SK-N-SH (cell line): ENCODE results near the gene CAPN11. TPM values are rescaled to one million over a fixed set of nuclear protein-coding genes. Genes with fewer than 3 reads are reported as not detected.

Experiments
- CTCF ChIA-PET: fragments of 300-600, 350-600 bp; formaldehyde crosslinking; extraction: SDS; loops from one replicate; lab custom pipeline; 2021; lab: Yijun Ruan, JAX
- POLR2A ChIA-PET: fragments of 350-600 bp; sonication (Branson Sonifier 250); formaldehyde crosslinking; extraction: SDS; loops from one replicate; lab custom pipeline; 2020; ENCODE audit warnings: antibody characterized with exemption, inconsistent platforms; lab: Yijun Ruan, JAX
- DNase-seq: peaks from one replicate; pipeline ENCODE4 v3.0.0; 2012
- H2AFZ ChIP-seq: fragments of 200-600 bp; sonication (generic); 2 replicates; pipeline ENCODE4 v1.8.1; 2016; ENCODE audit warnings: antibody characterized with exemption, mild to moderate bottlenecking, low read depth
- H3F3A ChIP-seq: fragments of 200-600 bp; sonication (generic); replicated peaks from 2 replicates; pipeline ENCODE3; 2016; ENCODE audit warnings: antibody characterized with exemption, mild to moderate bottlenecking; ENCODE audit not compliant: insufficient read depth
- H3K27ac ChIP-seq, 2 experiments: fragments of 200-500 bp in 1 of 2; fragments of 200-600 bp in 1 of 2; sonication (Bioruptor generic) in 1 of 2; sonication (generic), shearing (Covaris generic) in 1 of 2; 2 replicates each; pipeline versions ENCODE4 v1.5.1 to v1.6.1; 2014 to 2016; ENCODE audit warnings: low read depth in 2 of 2, inconsistent platforms in 1 of 2, low read length in 1 of 2, mild to moderate bottlenecking in 1 of 2, mixed read lengths in 1 of 2
- H3K27me3 ChIP-seq: fragments of 200-600 bp; sonication (generic), shearing (Covaris generic); 2 replicates; pipeline ENCODE4 v1.6.1; 2016; ENCODE audit warnings: mixed run types; ENCODE audit not compliant: insufficient read depth
- H3K36me3 ChIP-seq, 2 experiments: fragments of 200-500 bp in 1 of 2; fragments of 200-600 bp in 1 of 2; sonication (Bioruptor generic) in 1 of 2; sonication (generic) in 1 of 2; replicated peaks in 1 of 2; 2 replicates each; pipeline versions ENCODE3 to v1.5.1; 2014 to 2016; ENCODE audit warnings: low read length in 1 of 2, mild to moderate bottlenecking in 1 of 2; ENCODE audit not compliant: insufficient read depth in 2 of 2, control insufficient read depth in 1 of 2
- H3K4me1 ChIP-seq, 2 experiments: fragments of 200-500 bp in 1 of 2; fragments of 200-600 bp in 1 of 2; sonication (Bioruptor generic) in 1 of 2; sonication (generic), shearing (Covaris generic) in 1 of 2; 2 replicates each; pipeline versions ENCODE4 v1.5.1 to v1.6.1; 2014 to 2016; ENCODE audit warnings: low read depth in 1 of 2, low read length in 1 of 2, mixed run types in 1 of 2; ENCODE audit not compliant: insufficient read depth in 2 of 2, control insufficient read depth in 1 of 2
- H3K4me2 ChIP-seq: fragments of 200-600 bp; sonication (generic), shearing (Covaris generic); 2 replicates; pipeline ENCODE4 v1.6.1; 2017; ENCODE audit warnings: mixed run types
- H3K4me3 ChIP-seq, 2 experiments: fragments of 200-500 bp in 1 of 2; fragments of 200-600 bp in 1 of 2; sonication (Bioruptor generic) in 1 of 2; sonication (generic), shearing (Covaris generic) in 1 of 2; 2 replicates each; pipeline versions ENCODE4 v1.5.1 to v1.8.1; 2014 to 2016; ENCODE audit warnings: low read depth in 2 of 2, inconsistent platforms in 1 of 2, low read length in 1 of 2, mild to moderate bottlenecking in 1 of 2, mixed read lengths in 1 of 2, moderate library complexity in 1 of 2
- H3K79me2 ChIP-seq: fragments of 200-600 bp; sonication (generic); 2 replicates; pipeline ENCODE4 v1.8.1; 2017; ENCODE audit warnings: mild to moderate bottlenecking; ENCODE audit not compliant: insufficient read depth
- H3K9ac ChIP-seq: fragments of 200-600 bp; sonication (generic); 2 replicates; pipeline ENCODE4 v1.6.1; 2017; ENCODE audit warnings: mixed run types
- H3K9me2 ChIP-seq: fragments of 200-600 bp; sonication (generic); 2 replicates; pipeline ENCODE4 v1.6.1; 2017; ENCODE audit warnings: mixed run types
- H3K9me3 ChIP-seq: fragments of 200-600 bp; sonication (generic); 2 replicates; pipeline ENCODE4 v1.6.1; 2017; ENCODE audit warnings: mixed run types, mild to moderate bottlenecking, moderate library complexity
- H4K20me1 ChIP-seq: fragments of 200-600 bp; sonication (generic); 2 replicates; pipeline ENCODE4 v1.6.1; 2017; ENCODE audit warnings: mild to moderate bottlenecking, mixed run types; ENCODE audit not compliant: insufficient read depth
- CTCF ChIP-seq: fragments of 200-600 bp; sonication (generic); IDR thresholded peaks from 2 replicates; pipeline ENCODE4 v1.6.1; 2017; ENCODE audit warnings: antibody characterized with exemption, mild to moderate bottlenecking, moderate library complexity
- ELF1 ChIP-seq: IDR thresholded peaks from 2 replicates; pipeline ENCODE4 v1.4.0; 2012
- EP300 ChIP-seq, 2 experiments: IDR thresholded peaks; 2 replicates each; pipeline versions ENCODE4 v1.4.0 to v1.6.1; 2012; ENCODE audit warnings: borderline replicate concordance in 1 of 2, low read depth in 1 of 2, low read length in 1 of 2
- EZH2phosphoT487 ChIP-seq: fragments of 200-600 bp; sonication (generic); IDR thresholded peaks from 2 replicates; pipeline ENCODE4 v1.6.1; 2017; ENCODE audit warnings: low read depth, mixed run types, mild to moderate bottlenecking, antibody characterized with exemption, moderate library complexity, borderline replicate concordance
- FOSL2 ChIP-seq: IDR thresholded peaks from 2 replicates; pipeline ENCODE4 v1.4.0; 2012; ENCODE audit warnings: low read depth, mild to moderate bottlenecking, moderate library complexity, borderline replicate concordance
- FOXJ3 ChIP-seq: sonication (generic); formaldehyde crosslinking; IDR thresholded peaks from 2 replicates; pipeline ENCODE4 v1.5.1; 2020; ENCODE audit warnings: mild to moderate bottlenecking, missing genetic modification reagents
- FOXM1 ChIP-seq: IDR thresholded peaks from 2 replicates; pipeline ENCODE4 v1.4.0; 2012; ENCODE audit warnings: low read depth, mild to moderate bottlenecking
- GATA2 ChIP-seq: sonication (generic); formaldehyde crosslinking; IDR thresholded peaks from 2 replicates; pipeline ENCODE4 v1.5.0; 2020; ENCODE audit warnings: mild to moderate bottlenecking, missing genetic modification reagents
- IRF3 ChIP-seq: fragments of 150-350 bp; IDR thresholded peaks from 2 replicates; pipeline ENCODE4 v1.6.1; 2016; ENCODE audit warnings: mild to moderate bottlenecking, low read depth, low read length
- MAX ChIP-seq: IDR thresholded peaks from 2 replicates; pipeline ENCODE4 v1.4.0; 2012; ENCODE audit warnings: low read depth
- MEF2A ChIP-seq: IDR thresholded peaks from 2 replicates; pipeline ENCODE4 v1.4.0; 2012; ENCODE audit warnings: low read depth, borderline replicate concordance
- MXI1 ChIP-seq: IDR thresholded peaks from 2 replicates; pipeline ENCODE4 v1.6.1; 2012; ENCODE audit warnings: mild to moderate bottlenecking, low read depth, low read length, improper control_type of control experiment
- NFIC ChIP-seq: IDR thresholded peaks from 2 replicates; pipeline ENCODE4 v1.4.0; 2012; ENCODE audit warnings: borderline replicate concordance
- NRF1 ChIP-seq: IDR thresholded peaks from 2 replicates; pipeline ENCODE4 v1.6.1; 2012; ENCODE audit warnings: low read depth, mild to moderate bottlenecking, low read length
- POLR2AphosphoS5 ChIP-seq: IDR thresholded peaks from 2 replicates; pipeline ENCODE4 v1.6.1; 2012; ENCODE audit warnings: low read depth, low read length
- RAD21 ChIP-seq: IDR thresholded peaks from 2 replicates; pipeline ENCODE4 v1.6.1; 2012; ENCODE audit warnings: mild to moderate bottlenecking, low read length
- REST ChIP-seq: IDR thresholded peaks from 2 replicates; pipeline ENCODE4 v1.6.1; 2012; ENCODE audit warnings: mild to moderate bottlenecking, low read depth, low read length, moderate library complexity
- RXRA ChIP-seq: IDR thresholded peaks from 2 replicates; pipeline ENCODE4 v1.4.0; 2012; ENCODE audit warnings: low read depth, mild to moderate bottlenecking, borderline replicate concordance
- SMC3 ChIP-seq: IDR thresholded peaks from 2 replicates; pipeline ENCODE4 v1.6.1; 2012; ENCODE audit warnings: low read depth, low read length, improper control_type of control experiment
- TCF12 ChIP-seq: IDR thresholded peaks from 2 replicates; pipeline ENCODE4 v1.4.0; 2012
- TEAD4 ChIP-seq: IDR thresholded peaks from 2 replicates; pipeline ENCODE4 v1.4.0; 2012; ENCODE audit warnings: mild to moderate bottlenecking, borderline replicate concordance; ENCODE audit not compliant: insufficient read depth
- YY1 ChIP-seq: IDR thresholded peaks from 2 replicates; pipeline ENCODE4 v1.4.0; 2012; ENCODE audit warnings: low read depth, mild to moderate bottlenecking
- WGBS: methylation state at CpG from one replicate; pipeline ENCODE4 v1.1.6; 2017; ENCODE audit warnings: low lambda C conversion rate; 5-methylcytosine and 5-hydroxymethylcytosine counted together
- polyA plus RNA-seq, 3 experiments: library from polyadenylated mRNA; depleted of rRNA; stranded (reverse); fragments of >200 nt; gene quantifications; 2 replicates each; pipeline ENCODE4 v1.2.3, GENCODE V29; 2012

Gene CAPN11
- polyA plus RNA-seq, 1 of the 3 experiments (the other 2 are of a cell fraction), result not detected

- TF ChIP-seq MEF2A (no peak), ELF1 (no peak), EZH2phosphoT487 (no peak), GATA2 (CRISPR knock-in tag) (no peak), MXI1 (peak; percentile 88)
These were observed 62.8 kb downstream of the CAPN11 start (continued) for GRCh38 chr6:44221291-44221960.

GRCh38 chr6:44221961-44222335, 63.3 kb downstream of the CAPN11 start:
- no peak overlapping the region; a peak in 1 of 4 replicates for H3K4me3 ChIP-seq
- H3K9ac ChIP-seq, result no peak overlapping the region
- 64% methylated on average over 2 of the region's 2 CpGs for WGBS
- peaks cover 7% of the 10 kb centered on the region for H3F3A ChIP-seq
- H4K20me1 ChIP-seq, result peaks cover 5% of the 10 kb centered on the region; the same call in 1 of the 2 replicates
- H2AFZ ChIP-seq, result no peak overlapping the region
- TF ChIP-seq IRF3, result no peak
- no peak for TF ChIP-seq MAX
- no peak for TF ChIP-seq YY1
- no peak for TF ChIP-seq TEAD4
- no peak for TF ChIP-seq REST
- no peak for TF ChIP-seq TCF12
- no peak for TF ChIP-seq CTCF
- no peak for TF ChIP-seq FOSL2
- no peak for TF ChIP-seq RXRA
- TF ChIP-seq NFIC, result no peak
- TF ChIP-seq EP300 (IDR thresholded peaks at IDR 0.05; ENCODE audit: borderline replicate concordance in 1 of 2, low read depth in 1 of 2, low read length in 1 of 2), result no peak
- TF ChIP-seq MXI1, result no peak
- no peak for TF ChIP-seq SMC3
- no peak; the same call in 1 of the 2 replicates for TF ChIP-seq FOXJ3 (CRISPR knock-in tag)
- TF ChIP-seq NRF1, result no peak
- no peak for TF ChIP-seq RAD21
- TF ChIP-seq POLR2AphosphoS5, result no peak
- TF ChIP-seq FOXM1, result no peak
- no peaks in the 10 kb centered on the region for H3K9me3 ChIP-seq
- ChIA-PET CTCF (interaction anchor here (1.0 to 13.7 kb wide), 21 partner anchors 8 to 139 kb away, joined by 3 to 224 read pairs (median 4); partner anchors contain the start of genes HSP90AB1 and SLC35B2), POLR2A (interaction anchor here (0.7 to 4.7 kb wide), 5 partner anchors 12 to 49 kb away, joined by 3 to 49 read pairs (median 3); partner anchors contain the start of gene HSP90AB1)
- peaks cover 17 to 66% of the 10 kb centered on the region in 2 experiments for H3K4me1 ChIP-seq
- peak overlapping the region; percentile 82 for H3K4me2 ChIP-seq
- no peaks in the 10 kb centered on the region for H3K9me2 ChIP-seq
- DNase-seq, result no peak
- no peaks in the 10 kb centered on the region for H3K27me3 ChIP-seq
- H3K79me2 ChIP-seq, result peaks cover 7% of the 10 kb centered on the region; the same call in 1 of the 2 replicates
- no peaks in the 10 kb centered on the region for H3K36me3 ChIP-seq
- H3K27ac ChIP-seq, result peak overlapping the region; percentile 52 to 98
